Measurements from ENCODE around the gene GOLGA8N.
"Not testable (repeated sequence)": the region's sequence is repeated elsewhere in the genome, so short reads cannot be mapped to it uniquely, and the experiment has no call there.

Gene GOLGA8N

GRCh38 chr15:32593151-32593550 is at the start of gene GOLGA8N:
GOLGA8N (plus strand) TSS chr15:32593456.
- DNase-seq: not testable (repeated sequence)

GRCh38 chr15:32543456-32543855 is 49.8 kb upstream of the GOLGA8N start:
- not testable (repeated sequence) for DNase-seq

GRCh38 chr15:32545129-32545528 is 48.1 kb upstream of the GOLGA8N start:
- not testable (repeated sequence) for DNase-seq

- not testable (repeated sequence) for DNase-seq
Measured at GRCh38 chr15:32554587-32554986, 38.7 kb upstream of the GOLGA8N start.

- DNase-seq: not testable (repeated sequence)
Measured at GRCh38 chr15:32562198-32562597, 31.1 kb upstream of the GOLGA8N start.

GRCh38 chr15:32568988-32569387 is 24.3 kb upstream of the GOLGA8N start:
- DNase-seq: not testable (repeated sequence)

GRCh38 chr15:32578482-32578881 is 14.8 kb upstream of the GOLGA8N start:
- DNase-seq: not testable (repeated sequence)

- DNase-seq: not testable (repeated sequence)
Measured at GRCh38 chr15:32585844-32586243, 7.4 kb upstream of the GOLGA8N start.

GRCh38 chr15:32609518-32609917 is 16.3 kb downstream of the GOLGA8N start:
- DNase-seq: not testable (repeated sequence)

GRCh38 chr15:32610719-32611118 is 17.5 kb downstream of the GOLGA8N start:
- not testable (repeated sequence) for DNase-seq

- not testable (repeated sequence) for DNase-seq
Measured at GRCh38 chr15:32614712-32615050, 21.4 kb downstream of the GOLGA8N start.

GRCh38 chr15:32615051-32615870 is 22.0 kb downstream of the GOLGA8N start, which contains the start of gene ARHGAP11A:
ARHGAP11A (plus strand) TSS chr15:32615504; CDS start chr15:32616212, 708 bp downstream.
- DNase-seq: peak; percentile 82 to 83

GRCh38 chr15:32615871-32616426 is 22.7 kb downstream of the GOLGA8N start:
- DNase-seq: peak in 1 of 2 donors; percentile 12

- no peak for DNase-seq
Measured at GRCh38 chr15:32636410-32636809, 43.2 kb downstream of the GOLGA8N start.

- no peak for DNase-seq
Measured at GRCh38 chr15:32636908-32637567, 43.8 kb downstream of the GOLGA8N start.

- no peak for DNase-seq
Measured at GRCh38 chr15:32637704-32638103, 44.4 kb downstream of the GOLGA8N start.

- DNase-seq: peak in 1 of 2 donors; percentile 18
Measured at GRCh38 chr15:32641517-32642059, 48.3 kb downstream of the GOLGA8N start, which contains the start of gene SCG5. SCG5 (plus strand) TSS chr15:32641710; CDS start chr15:32643593, 1,883 bp downstream.

- no peak for DNase-seq
Measured at GRCh38 chr15:32642667-32643435, 49.6 kb downstream of the GOLGA8N start.

GRCh38 chr15:32643907-32644445 is 50.7 kb downstream of the GOLGA8N start:
- no peak for DNase-seq

- DNase-seq: no peak
Measured at GRCh38 chr15:32646291-32646690, 53.0 kb downstream of the GOLGA8N start.

GRCh38 chr15:32649342-32649741 is 56.1 kb downstream of the GOLGA8N start:
- DNase-seq: no peak

- peak; percentile 41 to 50 for DNase-seq
Measured at GRCh38 chr15:32651229-32651837, 58.1 kb downstream of the GOLGA8N start.
